Measurements from ENCODE around the gene ABCB8. TPM values are rescaled to one million over a fixed set of nuclear protein-coding genes. Genes with fewer than 3 reads are reported as not detected.
A peak's percentile ranks its signal among the peaks of the same experiment; 100 is the strongest.

Gene ABCB8
- total and polyA plus RNA-seq, 11 donors, result 13.6 to 34.5 (median 26.0) TPM

DNA sequence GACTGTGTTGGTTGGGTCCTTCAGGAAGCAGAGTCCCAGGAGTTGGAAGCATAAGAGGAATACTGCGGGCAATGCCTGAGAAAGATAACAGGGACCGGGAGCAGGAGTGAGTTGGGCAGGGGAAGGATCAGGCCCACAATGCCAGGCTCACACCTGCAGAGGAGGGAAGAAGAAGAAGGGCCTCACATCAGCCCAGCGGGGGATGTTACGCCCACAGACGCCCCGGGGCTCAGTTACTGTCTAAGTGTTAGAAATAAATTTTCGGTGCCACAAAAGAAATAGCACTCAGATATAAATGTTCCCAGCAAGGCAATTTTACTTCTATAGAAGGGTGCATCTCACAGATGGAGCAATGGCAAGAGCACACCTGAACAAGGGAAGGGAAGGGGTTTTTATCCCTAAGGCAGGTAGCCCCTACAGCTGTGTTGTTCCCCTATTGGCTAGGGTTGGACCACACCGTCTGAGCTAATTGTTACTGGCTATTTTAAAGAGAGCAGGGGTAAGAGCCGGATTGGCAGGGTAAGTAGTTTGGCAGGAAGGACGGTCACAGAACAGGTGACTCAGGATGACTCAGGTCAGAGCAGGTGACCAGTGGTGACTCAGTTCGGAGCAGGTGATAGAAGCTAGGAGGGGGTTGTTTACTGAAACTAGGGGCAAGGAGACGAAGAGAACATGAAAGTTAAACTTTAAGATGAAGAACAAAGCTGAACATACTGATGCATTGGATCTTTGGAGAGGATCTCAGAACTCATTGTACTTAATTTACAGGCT lies 37.6 kb upstream of the ABCB8 start, which contains the start of gene NOS3:
NOS3 (plus strand) TSS at position 602 of the 771 bp plus-strand sequence. CDS start 2,787 bp downstream, outside the sequence.
- DNase-seq, result peak in 1 of 5 donors; percentile 32
- Histone ChIP-seq H3K9me3 (peaks cover 0 to 5% (median 0%) of the 10 kb centered on the region in 12 donors), H3K4me3 (no peak within 1 kb of the TSS), H3K27me3 (peaks cover 0 to 4% (median 0%) of the 10 kb centered on the region in 9 donors), H3K4me1 (peaks cover 0 to 69% (median 34%) of the 10 kb centered on the region in 12 donors), H3K36me3 (no peaks in the 10 kb centered on the region), H3K27ac (peak within 1 kb of the TSS in 8 of 12 donors; percentile 11 to 93 (median 84))
- WGBS, 4 donors, result 91 to 97% (median 97%) methylated on average over 12 of the region's 12 CpGs
- ATAC-seq, result no peak
- intact Hi-C loops (cut with DNase I), result loop anchor here in 1 of 10 donors (5.0 kb wide), 1 partner anchor 203 kb away; no protein-coding TSS in a partner anchor
- TF ChIP-seq POLR2A (IDR thresholded peaks at IDR 0.05), result no peak
- TF ChIP-seq, protein P1, sequence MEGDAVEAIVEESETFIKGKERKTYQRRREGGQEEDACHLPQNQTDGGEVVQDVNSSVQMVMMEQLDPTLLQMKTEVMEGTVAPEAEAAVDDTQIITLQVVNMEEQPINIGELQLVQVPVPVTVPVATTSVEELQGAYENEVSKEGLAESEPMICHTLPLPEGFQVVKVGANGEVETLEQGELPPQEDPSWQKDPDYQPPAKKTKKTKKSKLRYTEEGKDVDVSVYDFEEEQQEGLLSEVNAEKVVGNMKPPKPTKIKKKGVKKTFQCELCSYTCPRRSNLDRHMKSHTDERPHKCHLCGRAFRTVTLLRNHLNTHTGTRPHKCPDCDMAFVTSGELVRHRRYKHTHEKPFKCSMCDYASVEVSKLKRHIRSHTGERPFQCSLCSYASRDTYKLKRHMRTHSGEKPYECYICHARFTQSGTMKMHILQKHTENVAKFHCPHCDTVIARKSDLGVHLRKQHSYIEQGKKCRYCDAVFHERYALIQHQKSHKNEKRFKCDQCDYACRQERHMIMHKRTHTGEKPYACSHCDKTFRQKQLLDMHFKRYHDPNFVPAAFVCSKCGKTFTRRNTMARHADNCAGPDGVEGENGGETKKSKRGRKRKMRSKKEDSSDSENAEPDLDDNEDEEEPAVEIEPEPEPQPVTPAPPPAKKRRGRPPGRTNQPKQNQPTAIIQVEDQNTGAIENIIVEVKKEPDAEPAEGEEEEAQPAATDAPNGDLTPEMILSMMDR (IDR thresholded peaks at IDR 0.05), result no peak

DNA sequence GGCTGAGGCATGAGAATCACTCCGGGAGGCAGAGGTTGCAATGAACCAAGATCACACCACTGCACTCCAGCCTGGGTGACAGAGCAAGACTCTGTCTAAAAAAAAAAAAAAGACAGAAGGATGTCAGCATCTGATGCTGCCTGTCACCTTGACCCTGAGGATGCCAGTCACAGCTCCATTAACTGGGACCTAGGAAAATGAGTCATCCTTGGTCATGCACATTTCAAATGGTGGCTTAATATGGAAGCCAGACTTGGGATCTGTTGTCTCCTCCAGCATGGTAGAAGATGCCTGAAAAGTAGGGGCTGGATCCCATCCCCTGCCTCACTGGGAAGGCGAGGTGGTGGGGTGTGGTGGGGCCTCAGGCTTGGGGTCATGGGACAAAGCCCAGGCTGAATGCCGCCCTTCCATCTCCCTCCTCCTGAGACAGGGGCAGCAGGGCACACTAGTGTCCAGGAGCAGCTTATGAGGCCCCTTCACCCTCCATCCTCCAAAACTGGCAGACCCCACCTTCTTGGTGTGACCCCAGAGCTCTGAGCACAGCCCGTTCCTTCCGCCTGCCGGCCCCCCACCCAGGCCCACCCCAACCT lies 36.1 kb upstream of the ABCB8 start:
- WGBS, 4 donors, result 68 to 86% (median 76%) methylated on average over 6 of the region's 6 CpGs
- Histone ChIP-seq H3K4me1 (peaks cover 0 to 68% (median 36%) of the 10 kb centered on the region in 12 donors), H3K9me3 (peaks cover 0 to 5% (median 0%) of the 10 kb centered on the region in 12 donors), H3K4me3 (no peak overlapping the region), H3K27ac (peak overlapping the region in 11 of 12 donors; percentile 66 to 92 (median 82)), H3K36me3 (no peaks in the 10 kb centered on the region), H3K27me3 (no peaks in the 10 kb centered on the region)
- no peak for TF ChIP-seq POLR2A (IDR thresholded peaks at IDR 0.05)
- TF ChIP-seq, protein P1 (IDR thresholded peaks at IDR 0.05), result no peak
- DNase-seq (peak in 1 of 5 donors; percentile 37), ATAC-seq (no peak)
- intact Hi-C loops (cut with DNase I), result loop anchor here in 1 of 10 donors (5.0 kb wide), 1 partner anchor 205 kb away; no protein-coding TSS in a partner anchor

DNA sequence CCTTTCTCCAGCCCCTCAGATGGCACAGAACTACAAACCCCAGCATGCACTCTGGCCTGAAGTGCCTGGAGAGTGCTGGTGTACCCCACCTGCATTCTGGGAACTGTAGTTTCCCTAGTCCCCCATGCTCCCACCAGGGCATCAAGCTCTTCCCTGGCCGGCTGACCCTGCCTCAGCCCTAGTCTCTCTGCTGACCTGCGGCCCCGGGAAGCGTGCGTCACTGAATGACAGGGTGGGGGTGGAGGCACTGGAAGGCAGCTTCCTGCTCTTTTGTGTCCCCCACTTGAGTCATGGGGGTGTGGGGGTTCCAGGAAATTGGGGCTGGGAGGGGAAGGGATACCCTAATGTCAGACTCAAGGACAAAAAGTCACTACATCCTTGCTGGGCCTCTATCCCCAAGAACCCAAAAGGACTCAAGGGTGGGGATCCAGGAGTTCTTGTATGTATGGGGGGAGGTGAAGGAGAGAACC lies 35.4 kb upstream of the ABCB8 start:
- peak overlapping the region in 7 of 12 donors; percentile 31 to 65 (median 58) for H3K4me3 ChIP-seq
- peaks cover 0 to 6% (median 0%) of the 10 kb centered on the region in 9 donors for H3K36me3 ChIP-seq
- TF ChIP-seq POLR2A (IDR thresholded peaks at IDR 0.05), result no peak
- TF ChIP-seq, protein P1 (IDR thresholded peaks at IDR 0.05), result no peak
- H3K4me1 ChIP-seq, result peaks cover 0 to 71% (median 36%) of the 10 kb centered on the region in 12 donors
- WGBS, 4 donors, result 31 to 36% (median 32%) methylated on average over 5 of the region's 5 CpGs
- H3K27ac ChIP-seq, result peak overlapping the region; percentile 66 to 92 (median 82)
- intact Hi-C loops (cut with DNase I), result loop anchor here in 1 of 10 donors (5.0 kb wide), 1 partner anchor 206 kb away; no protein-coding TSS in a partner anchor
- peak; percentile 65 to 84 (median 74) for DNase-seq
- peaks cover 0 to 5% (median 0%) of the 10 kb centered on the region in 12 donors for H3K9me3 ChIP-seq
- no peaks in the 10 kb centered on the region for H3K27me3 ChIP-seq
- peak; percentile 34 to 63 (median 57) for ATAC-seq

Measured in heart left ventricle (tissue), 16 donors.